HCT116 (cell line): ENCODE measurements around the gene TBC1D17.

Source experiments
- EZH2phosphoT487 ChIP-seq: fragments of 200-600 bp; IDR thresholded peaks from 2 replicates; pipeline ENCODE4 v1.6.1; 2018; ENCODE audit warnings: antibody characterized with exemption, borderline replicate concordance
- TCF7L2 ChIP-seq: IDR thresholded peaks from 2 replicates; pipeline ENCODE4 v1.7.0; 2011; ENCODE audit warnings: borderline replicate concordance, inconsistent platforms; ENCODE audit not compliant: insufficient read depth, insufficient read length; ENCODE audit errors: extremely low read depth
- TF ChIP-seq, protein P1 (sequence below), 3 experiments: fragments of 200-600 bp in 1 of 3; sonication (generic) in 1 of 3; IDR thresholded peaks in 2 of 3; conservative IDR thresholded peaks in 1 of 3; 2 replicates each; pipeline ENCODE4 v1.5.1; 2012 to 2017; ENCODE audit warnings: low read depth in 2 of 3, low read length in 2 of 3, antibody characterized with exemption in 1 of 3, borderline replicate concordance in 1 of 3, control low read depth in 1 of 3, mild to moderate bottlenecking in 1 of 3, mixed read lengths in 1 of 3, mixed run types in 1 of 3, moderate library complexity in 1 of 3; ENCODE audit not compliant: insufficient read depth in 1 of 3
- TF ChIP-seq, protein P2 (sequence below): IDR thresholded peaks from 2 replicates; pipeline ENCODE4 v1.6.1; 2012

GRCh38 chr19:49831592-49831991, 45.9 kb upstream of the TBC1D17 start:
- no peak for TF ChIP-seq EZH2phosphoT487
- TF ChIP-seq, protein P1, sequence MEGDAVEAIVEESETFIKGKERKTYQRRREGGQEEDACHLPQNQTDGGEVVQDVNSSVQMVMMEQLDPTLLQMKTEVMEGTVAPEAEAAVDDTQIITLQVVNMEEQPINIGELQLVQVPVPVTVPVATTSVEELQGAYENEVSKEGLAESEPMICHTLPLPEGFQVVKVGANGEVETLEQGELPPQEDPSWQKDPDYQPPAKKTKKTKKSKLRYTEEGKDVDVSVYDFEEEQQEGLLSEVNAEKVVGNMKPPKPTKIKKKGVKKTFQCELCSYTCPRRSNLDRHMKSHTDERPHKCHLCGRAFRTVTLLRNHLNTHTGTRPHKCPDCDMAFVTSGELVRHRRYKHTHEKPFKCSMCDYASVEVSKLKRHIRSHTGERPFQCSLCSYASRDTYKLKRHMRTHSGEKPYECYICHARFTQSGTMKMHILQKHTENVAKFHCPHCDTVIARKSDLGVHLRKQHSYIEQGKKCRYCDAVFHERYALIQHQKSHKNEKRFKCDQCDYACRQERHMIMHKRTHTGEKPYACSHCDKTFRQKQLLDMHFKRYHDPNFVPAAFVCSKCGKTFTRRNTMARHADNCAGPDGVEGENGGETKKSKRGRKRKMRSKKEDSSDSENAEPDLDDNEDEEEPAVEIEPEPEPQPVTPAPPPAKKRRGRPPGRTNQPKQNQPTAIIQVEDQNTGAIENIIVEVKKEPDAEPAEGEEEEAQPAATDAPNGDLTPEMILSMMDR (IDR thresholded peaks at IDR 0.05 in 2 of 3, conservative IDR thresholded peaks at IDR 0.05 in 1 of 3; ENCODE audit: borderline replicate concordance in 1 of 3, insufficient read depth in 1 of 3, low read depth in 2 of 3, low read length in 2 of 3), result no peak
- no peak for TF ChIP-seq TCF7L2
- TF ChIP-seq, protein P2, sequence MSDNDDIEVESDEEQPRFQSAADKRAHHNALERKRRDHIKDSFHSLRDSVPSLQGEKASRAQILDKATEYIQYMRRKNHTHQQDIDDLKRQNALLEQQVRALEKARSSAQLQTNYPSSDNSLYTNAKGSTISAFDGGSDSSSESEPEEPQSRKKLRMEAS, result no peak
